ENCODE results near the gene ZBTB40.

ZBTB40 gene

GRCh38 chr1:22507587-22507986 is 55.9 kb downstream of the ZBTB40 start:
- Histone ChIP-seq H3K36me3 (ENCODE audit: insufficient read depth, low read length) (peaks cover 75% of the 10 kb centered on the region), H3K4me3 (ENCODE audit: low read depth in 1 of 2, low read length in 2 of 2) (no peak overlapping the region), H3K9me3 (ENCODE audit: insufficient read depth, low read length, severe bottlenecking) (no peaks in the 10 kb centered on the region), H3K4me2 (ENCODE audit: insufficient read depth, low read length) (no peak overlapping the region), H3K27ac (ENCODE audit: low read length) (no peak overlapping the region), H3K79me2 (ENCODE audit: insufficient read depth, low read length) (no peaks in the 10 kb centered on the region), H3K9ac (ENCODE audit: low read depth, low read length) (no peak overlapping the region), H4K20me1 (ENCODE audit: insufficient read depth, low read length) (no peaks in the 10 kb centered on the region), H3K4me1 (ENCODE audit: insufficient read depth, low read length) (no peaks in the 10 kb centered on the region), H2AFZ (ENCODE audit: low read depth, low read length) (no peak overlapping the region), H3K27me3 (ENCODE audit: insufficient read depth, low read length, poor library complexity) (no peaks in the 10 kb centered on the region)
- DNase-seq (no peak), ATAC-seq (ENCODE audit: insufficient read depth, low read depth) (no peak)
- TF ChIP-seq CTCF (IDR thresholded peaks at IDR 0.05; ENCODE audit: borderline replicate concordance, extremely low read depth, low read length, poor library complexity, severe bottlenecking): no peak
- no peak for TF ChIP-seq EZH2 (IDR thresholded peaks at IDR 0.05; ENCODE audit: borderline replicate concordance, low read depth, low read length, severe bottlenecking)

- Histone ChIP-seq H3K9me3 (ENCODE audit: insufficient read depth, low read length, severe bottlenecking) (no peaks in the 10 kb centered on the region), H3K4me2 (ENCODE audit: insufficient read depth, low read length) (no peak overlapping the region), H3K27me3 (ENCODE audit: insufficient read depth, low read length, poor library complexity) (no peaks in the 10 kb centered on the region), H4K20me1 (ENCODE audit: insufficient read depth, low read length) (no peaks in the 10 kb centered on the region), H3K4me3 (ENCODE audit: low read depth in 1 of 2, low read length in 2 of 2) (no peak overlapping the region), H3K79me2 (ENCODE audit: insufficient read depth, low read length) (no peaks in the 10 kb centered on the region), H3K9ac (ENCODE audit: low read depth, low read length) (no peak overlapping the region), H2AFZ (ENCODE audit: low read depth, low read length) (no peak overlapping the region), H3K36me3 (ENCODE audit: insufficient read depth, low read length) (peaks cover 80% of the 10 kb centered on the region), H3K27ac (ENCODE audit: low read length) (no peak overlapping the region), H3K4me1 (ENCODE audit: insufficient read depth, low read length) (no peaks in the 10 kb centered on the region)
- DNase-seq: no peak
- ATAC-seq (ENCODE audit: insufficient read depth, low read depth): no peak
- TF ChIP-seq CTCF (IDR thresholded peaks at IDR 0.05; ENCODE audit: borderline replicate concordance, extremely low read depth, low read length, poor library complexity, severe bottlenecking) (no peak), EZH2 (IDR thresholded peaks at IDR 0.05; ENCODE audit: borderline replicate concordance, low read depth, low read length, severe bottlenecking) (no peak)
Measured at GRCh38 chr1:22508329-22508728, 56.7 kb downstream of the ZBTB40 start.

- H3K4me2 ChIP-seq (ENCODE audit: insufficient read depth, low read length): no peak overlapping the region
- no peak overlapping the region for H3K27ac ChIP-seq (ENCODE audit: low read length)
- no peaks in the 10 kb centered on the region for H3K27me3 ChIP-seq (ENCODE audit: insufficient read depth, low read length, poor library complexity)
- no peaks in the 10 kb centered on the region for H3K79me2 ChIP-seq (ENCODE audit: insufficient read depth, low read length)
- no peak overlapping the region for H3K4me3 ChIP-seq (ENCODE audit: low read depth in 1 of 2, low read length in 2 of 2)
- TF ChIP-seq CTCF (IDR thresholded peaks at IDR 0.05; ENCODE audit: borderline replicate concordance, extremely low read depth, low read length, poor library complexity, severe bottlenecking) (no peak), EZH2 (IDR thresholded peaks at IDR 0.05; ENCODE audit: borderline replicate concordance, low read depth, low read length, severe bottlenecking) (no peak)
- H4K20me1 ChIP-seq (ENCODE audit: insufficient read depth, low read length): no peaks in the 10 kb centered on the region
- ATAC-seq (ENCODE audit: insufficient read depth, low read depth) (no peak), DNase-seq (no peak)
- no peak overlapping the region for H3K9ac ChIP-seq (ENCODE audit: low read depth, low read length)
- H3K36me3 ChIP-seq (ENCODE audit: insufficient read depth, low read length): peaks cover 81% of the 10 kb centered on the region
- H2AFZ ChIP-seq (ENCODE audit: low read depth, low read length): no peak overlapping the region
- H3K9me3 ChIP-seq (ENCODE audit: insufficient read depth, low read length, severe bottlenecking): no peaks in the 10 kb centered on the region
- H3K4me1 ChIP-seq (ENCODE audit: insufficient read depth, low read length): no peaks in the 10 kb centered on the region
Measured at GRCh38 chr1:22508991-22509390, 57.3 kb downstream of the ZBTB40 start.

- DNase-seq: no peak
- H3K4me1 ChIP-seq (ENCODE audit: insufficient read depth, low read length): no peaks in the 10 kb centered on the region
- no peak overlapping the region for H3K27ac ChIP-seq (ENCODE audit: low read length)
- no peak for ATAC-seq (ENCODE audit: insufficient read depth, low read depth)
- no peak for TF ChIP-seq CTCF (IDR thresholded peaks at IDR 0.05; ENCODE audit: borderline replicate concordance, extremely low read depth, low read length, poor library complexity, severe bottlenecking)
- no peak overlapping the region for H2AFZ ChIP-seq (ENCODE audit: low read depth, low read length)
- no peaks in the 10 kb centered on the region for H3K79me2 ChIP-seq (ENCODE audit: insufficient read depth, low read length)
- no peak overlapping the region for H3K4me2 ChIP-seq (ENCODE audit: insufficient read depth, low read length)
- H3K36me3 ChIP-seq (ENCODE audit: insufficient read depth, low read length): peaks cover 85% of the 10 kb centered on the region
- H3K4me3 ChIP-seq (ENCODE audit: low read depth in 1 of 2, low read length in 2 of 2): no peak overlapping the region
- no peaks in the 10 kb centered on the region for H3K9me3 ChIP-seq (ENCODE audit: insufficient read depth, low read length, severe bottlenecking)
- H3K27me3 ChIP-seq (ENCODE audit: insufficient read depth, low read length, poor library complexity): no peaks in the 10 kb centered on the region
- H3K9ac ChIP-seq (ENCODE audit: low read depth, low read length): no peak overlapping the region
- H4K20me1 ChIP-seq (ENCODE audit: insufficient read depth, low read length): no peaks in the 10 kb centered on the region
Measured at GRCh38 chr1:22509815-22510214, 58.2 kb downstream of the ZBTB40 start.

Data from DND-41 (cell line).